Common myeloid progenitor, CD34-positive (primary cell): ENCODE measurements around the gene COG5.

Experiments
- CTCF ChIA-PET: fragments of 350-600 bp; sonication (Branson Sonifier 250); formaldehyde crosslinking; loops from one replicate; lab custom pipeline; 2021; ENCODE audit warnings: antibody characterized with exemption; lab: Charles Lee
- POLR2A ChIA-PET: fragments of 350-600 bp; sonication (Branson Sonifier 250); formaldehyde crosslinking; loops from one replicate; lab custom pipeline; 2021; ENCODE audit warnings: antibody characterized with exemption; lab: Charles Lee
- DNase-seq, 3 donors: peaks; one replicate each; pipeline versions ENCODE4 v3.0.0 to v3.0.0-alpha.2; 2013
- H3K27ac ChIP-seq, 2 experiments: 1 replicate in 1 of 2; 2 replicates in 1 of 2; pipeline ENCODE4 v1.7.0; 2013; ENCODE audit warnings: inconsistent platforms in 2 of 2, low read length in 2 of 2, mild to moderate bottlenecking in 2 of 2, low read depth in 1 of 2, moderate library complexity in 1 of 2; ENCODE audit not compliant: severe bottlenecking in 2 of 2, insufficient read depth in 1 of 2, poor library complexity in 1 of 2
- H3K27me3 ChIP-seq, 5 experiments: replicated peaks in 2 of 5; 1 replicate in 3 of 5; 2 replicates in 2 of 5; pipeline versions ENCODE4 v1.6.1 to v1.7.0; 2013; ENCODE audit warnings: low read length in 4 of 5, mild to moderate bottlenecking in 2 of 5, moderate library complexity in 2 of 5, inconsistent platforms in 1 of 5; ENCODE audit not compliant: insufficient read depth in 5 of 5, control insufficient read depth in 4 of 5
- H3K36me3 ChIP-seq, 4 experiments: 1 replicate in 2 of 4; 2 replicates in 2 of 4; pipeline versions ENCODE4 v1.6.1 to v1.7.0; 2013; ENCODE audit warnings: low read length in 3 of 4, control low read depth in 1 of 4, mild to moderate bottlenecking in 1 of 4; ENCODE audit not compliant: control insufficient read depth in 4 of 4, insufficient read depth in 4 of 4
- H3K4me1 ChIP-seq, 4 experiments: 1 replicate in 3 of 4; 2 replicates in 1 of 4; pipeline versions ENCODE4 v1.6.1 to v1.7.1; 2013; ENCODE audit warnings: low read length in 3 of 4, mild to moderate bottlenecking in 3 of 4, control low read depth in 1 of 4, inconsistent platforms in 1 of 4, moderate library complexity in 1 of 4; ENCODE audit not compliant: control insufficient read depth in 4 of 4, insufficient read depth in 4 of 4; ENCODE audit errors: control extremely low read depth in 1 of 4
- H3K4me3 ChIP-seq, 7 experiments: 1 replicate in 4 of 7; 2 replicates in 3 of 7; pipeline versions ENCODE4 v1.5.1 to v1.7.0; 2013; ENCODE audit warnings: mild to moderate bottlenecking in 7 of 7, low read length in 6 of 7, moderate library complexity in 6 of 7, inconsistent platforms in 2 of 7, low read depth in 2 of 7, control low read depth in 1 of 7; ENCODE audit not compliant: insufficient read depth in 4 of 7, control insufficient read depth in 1 of 7; ENCODE audit errors: extremely low read depth in 1 of 7
- H3K9me3 ChIP-seq, 5 experiments: 1 replicate in 4 of 5; 2 replicates in 1 of 5; pipeline versions ENCODE4 v1.6.1 to v1.7.1; 2013; ENCODE audit warnings: low read length in 4 of 5, mild to moderate bottlenecking in 2 of 5, inconsistent platforms in 1 of 5, low read depth in 1 of 5, moderate library complexity in 1 of 5; ENCODE audit not compliant: control insufficient read depth in 4 of 5, insufficient read depth in 2 of 5; ENCODE audit errors: control extremely low read depth in 1 of 5
- WGBS: methylation state at CpG from one replicate; pipeline ENCODE4 v1.1.5; 2013; ENCODE audit not compliant: insufficient coverage; 5-methylcytosine and 5-hydroxymethylcytosine counted together

COG5 gene

GRCh38 chr7:107599262-107599661 is 35.5 kb upstream of the COG5 start:
- ChIA-PET CTCF (interaction anchor here (1.7 kb wide), 1 partner anchor 13 kb away, joined by 4 read pairs; no protein-coding TSS in a partner anchor), POLR2A (no interaction called here)
- H3K4me3 ChIP-seq: no peak overlapping the region
- H3K4me1 ChIP-seq: no peaks in the 10 kb centered on the region
- H3K9me3 ChIP-seq: no peaks in the 10 kb centered on the region
- H3K27me3 ChIP-seq: no peaks in the 10 kb centered on the region
- no peak for DNase-seq
- H3K36me3 ChIP-seq: peaks cover 8 to 31% (median 19%) of the 10 kb centered on the region in 4 experiments
- no peak overlapping the region for H3K27ac ChIP-seq
- WGBS: no CpG with 5 or more reads among the region's 1 CpG

- no peak for DNase-seq
- CTCF ChIA-PET: interaction anchor here (1.0 to 1.8 kb wide), 4 partner anchors 9 to 37 kb away, joined by 3 to 4 read pairs (median 4); no protein-coding TSS in a partner anchor
- Histone ChIP-seq H3K27ac (no peak overlapping the region), H3K4me3 (no peak overlapping the region), H3K4me1 (no peaks in the 10 kb centered on the region), H3K9me3 (no peaks in the 10 kb centered on the region), H3K36me3 (peaks cover 8 to 31% (median 19%) of the 10 kb centered on the region in 4 experiments), H3K27me3 (no peaks in the 10 kb centered on the region)
- WGBS: 100% methylated on average over 4 of the region's 4 CpGs
- POLR2A ChIA-PET: no interaction called here
Measured at GRCh38 chr7:107597953-107598352, 34.2 kb upstream of the COG5 start.

GRCh38 chr7:107597582-107597916 is 33.8 kb upstream of the COG5 start:
- ChIA-PET POLR2A (no interaction called here), CTCF (interaction anchor here (1.0 to 1.8 kb wide), 4 partner anchors 9 to 37 kb away, joined by 3 to 4 read pairs (median 4); no protein-coding TSS in a partner anchor)
- no CpG with 5 or more reads among the region's 1 CpG for WGBS
- H3K27me3 ChIP-seq: no peaks in the 10 kb centered on the region
- H3K36me3 ChIP-seq: peaks cover 6 to 31% (median 19%) of the 10 kb centered on the region in 4 experiments
- DNase-seq: no peak
- no peaks in the 10 kb centered on the region for H3K4me1 ChIP-seq
- no peak overlapping the region for H3K4me3 ChIP-seq
- H3K9me3 ChIP-seq: no peaks in the 10 kb centered on the region
- H3K27ac ChIP-seq: no peak overlapping the region

GRCh38 chr7:107596881-107597581 is 33.3 kb upstream of the COG5 start:
- H3K27me3 ChIP-seq: no peaks in the 10 kb centered on the region
- H3K27ac ChIP-seq: no peak overlapping the region
- H3K36me3 ChIP-seq: peaks cover 5 to 31% (median 19%) of the 10 kb centered on the region in 4 experiments
- ChIA-PET POLR2A (no interaction called here), CTCF (interaction anchor here (1.0 to 1.8 kb wide), 4 partner anchors 10 to 38 kb away, joined by 3 to 4 read pairs (median 4); no protein-coding TSS in a partner anchor)
- no peaks in the 10 kb centered on the region for H3K9me3 ChIP-seq
- H3K4me1 ChIP-seq: no peaks in the 10 kb centered on the region
- no peak overlapping the region for H3K4me3 ChIP-seq
- WGBS: 95% methylated on average over 4 of the region's 5 CpGs
- DNase-seq: no peak

GRCh38 chr7:107594961-107595737 is 31.4 kb upstream of the COG5 start:
- H3K27me3 ChIP-seq: no peaks in the 10 kb centered on the region
- H3K4me3 ChIP-seq: no peak overlapping the region
- H3K9me3 ChIP-seq: no peaks in the 10 kb centered on the region
- H3K36me3 ChIP-seq: peaks cover 4 to 22% (median 15%) of the 10 kb centered on the region in 4 experiments
- ChIA-PET POLR2A (no interaction called here), CTCF (interaction anchor here (0.6 to 1.1 kb wide), 2 partner anchors 16 to 25 kb away, joined by 3 read pairs; no protein-coding TSS in a partner anchor)
- no peaks in the 10 kb centered on the region for H3K4me1 ChIP-seq
- DNase-seq: no peak
- H3K27ac ChIP-seq: no peak overlapping the region
- 96% methylated on average over 2 of the region's 4 CpGs for WGBS

- H3K27ac ChIP-seq: peak overlapping the region in 1 of 2 experiments; percentile 1
- no peaks in the 10 kb centered on the region for H3K9me3 ChIP-seq
- H3K27me3 ChIP-seq: no peaks in the 10 kb centered on the region
- CTCF ChIA-PET: no interaction called here
- H3K36me3 ChIP-seq: peaks cover 4 to 20% (median 20%) of the 10 kb centered on the region in 4 experiments
- no peaks in the 10 kb centered on the region for H3K4me1 ChIP-seq
- 100% methylated on average over 1 of the region's 1 CpG for WGBS
- H3K4me3 ChIP-seq: no peak overlapping the region
- DNase-seq: no peak
- POLR2A ChIA-PET: no interaction called here
Measured at GRCh38 chr7:107593025-107593410, 29.3 kb upstream of the COG5 start.
